UCSD-AML1 (cell line): ENCODE data around the gene PILRB.

Experiments
- DNase-seq: peaks from one replicate; lab custom pipeline; 2025; ENCODE audit not compliant: unreplicated experiment; lab: John Stamatoyannopoulos, UW

Gene PILRB

DNA sequence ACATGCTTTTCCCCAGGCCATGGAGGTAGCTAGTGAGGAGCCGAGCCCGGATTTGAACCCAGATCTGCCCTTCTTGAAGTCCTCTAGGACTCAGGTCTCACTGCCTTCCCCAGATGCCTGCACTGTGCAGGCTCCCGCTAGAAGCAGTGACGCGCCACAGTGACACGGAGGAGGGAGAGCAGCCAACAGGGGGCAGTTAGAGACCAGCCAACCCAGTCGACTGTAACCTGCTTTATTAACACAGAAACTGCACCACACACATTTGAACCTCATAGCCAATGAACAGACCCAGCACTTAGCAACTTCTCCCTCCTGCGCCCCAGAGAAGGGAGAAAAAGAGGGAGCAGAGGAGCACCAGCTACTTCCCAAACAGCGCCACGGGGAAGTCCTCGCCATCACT is 42.7 kb downstream of the PILRB start:
- DNase-seq = peak; percentile 11

DNA sequence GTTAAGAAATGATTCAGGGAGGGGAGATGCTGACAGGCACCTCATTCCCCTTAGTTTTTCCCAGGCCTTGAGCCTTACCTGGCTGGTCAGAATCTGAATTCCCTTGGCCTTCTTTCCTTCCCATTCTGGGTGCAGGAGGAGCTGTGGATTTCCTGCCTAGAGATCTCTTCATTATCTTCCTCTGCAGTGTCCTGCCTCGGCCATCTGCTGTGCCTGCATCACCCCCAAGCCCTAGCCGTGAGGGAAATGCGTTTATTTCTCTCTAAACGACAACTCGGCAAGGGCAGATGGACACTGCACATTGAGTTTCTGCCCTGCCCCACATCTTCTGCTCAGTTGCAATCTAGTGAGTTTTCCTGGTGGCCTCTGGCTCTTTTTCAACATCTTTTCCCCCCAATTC is 43.9 kb downstream of the PILRB start:
- no peak for DNase-seq

DNA sequence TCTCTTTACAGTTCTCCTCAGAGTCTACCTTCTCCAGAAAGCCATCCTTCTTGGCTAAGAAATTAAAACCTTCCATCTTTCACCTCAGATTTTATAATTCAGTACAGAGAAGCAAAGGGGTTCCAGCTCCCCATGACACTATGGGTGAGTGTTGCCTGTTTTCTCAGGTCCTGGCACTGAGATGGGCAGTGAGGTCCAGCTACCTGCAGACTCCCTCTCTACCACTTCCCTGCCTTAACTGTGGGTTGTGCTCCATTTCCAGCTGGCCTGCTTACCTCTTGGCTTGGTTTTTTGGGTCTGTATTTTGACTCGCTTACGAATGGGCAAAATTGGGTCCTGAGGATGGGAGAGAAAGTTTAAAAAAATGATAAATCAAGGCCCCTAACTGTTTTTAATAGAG is 44.3 kb downstream of the PILRB start:
- DNase-seq = no peak

DNA sequence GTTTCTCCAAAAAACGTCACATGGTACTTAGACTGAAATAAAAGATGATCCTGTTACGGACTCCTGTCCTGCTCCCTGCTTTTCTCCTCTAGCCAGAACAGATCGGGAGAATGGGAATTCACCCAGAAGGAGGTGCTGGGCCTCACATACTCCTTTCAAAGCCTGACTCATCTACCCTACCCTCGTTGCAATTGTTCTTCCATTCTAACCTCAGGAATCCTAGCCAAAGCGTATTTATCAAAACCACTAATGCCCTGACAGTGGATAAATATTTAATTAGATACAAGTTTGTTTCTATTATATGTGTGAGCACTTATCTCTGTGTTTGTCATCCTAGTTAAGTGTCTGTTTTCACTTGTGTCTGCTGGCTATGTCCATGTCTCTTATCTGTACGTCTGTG is 48.9 kb downstream of the PILRB start:
- DNase-seq = no peak

DNA sequence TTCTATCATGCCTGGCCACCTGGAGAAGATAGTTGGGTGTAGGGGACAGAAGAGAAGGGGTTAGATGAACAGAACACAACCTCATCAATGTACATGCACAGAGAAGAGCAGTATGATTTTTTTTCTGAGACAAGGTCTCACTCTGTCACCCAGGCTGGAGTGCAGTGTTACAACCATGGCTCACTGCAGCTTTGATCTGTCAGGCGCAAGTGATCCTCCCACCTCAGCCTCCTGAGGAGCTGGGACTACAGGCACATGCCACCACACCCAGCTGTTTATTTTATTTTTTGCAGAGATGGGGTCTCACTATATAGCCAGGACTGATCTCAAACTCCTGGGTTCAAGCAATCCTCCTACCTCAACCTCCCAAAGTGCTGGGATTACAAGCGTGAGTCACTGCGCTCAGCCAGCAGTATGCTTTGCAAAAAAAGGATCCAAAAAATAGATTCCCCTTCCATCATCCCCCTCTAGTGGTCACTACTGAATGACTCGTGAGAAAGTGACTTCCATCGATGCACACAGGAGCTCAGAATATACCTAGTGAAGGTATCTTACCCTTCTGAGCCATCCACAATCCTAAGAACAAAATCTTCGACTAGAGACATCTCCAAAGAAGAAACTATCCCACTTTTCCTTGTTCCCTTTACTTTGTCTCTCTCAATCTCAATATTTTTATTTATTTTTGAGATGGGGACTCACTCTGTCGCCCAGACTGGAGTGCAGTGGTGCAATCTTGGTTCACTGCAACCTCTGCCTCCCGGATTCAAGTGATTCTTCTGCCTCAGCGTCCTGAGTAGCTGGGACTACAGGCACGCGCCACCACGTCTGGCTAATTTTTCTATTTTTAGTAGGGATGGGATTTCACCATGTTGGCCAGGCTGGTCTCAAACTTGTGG is 49.6 kb downstream of the PILRB start:
- DNase-seq = no peak

DNA sequence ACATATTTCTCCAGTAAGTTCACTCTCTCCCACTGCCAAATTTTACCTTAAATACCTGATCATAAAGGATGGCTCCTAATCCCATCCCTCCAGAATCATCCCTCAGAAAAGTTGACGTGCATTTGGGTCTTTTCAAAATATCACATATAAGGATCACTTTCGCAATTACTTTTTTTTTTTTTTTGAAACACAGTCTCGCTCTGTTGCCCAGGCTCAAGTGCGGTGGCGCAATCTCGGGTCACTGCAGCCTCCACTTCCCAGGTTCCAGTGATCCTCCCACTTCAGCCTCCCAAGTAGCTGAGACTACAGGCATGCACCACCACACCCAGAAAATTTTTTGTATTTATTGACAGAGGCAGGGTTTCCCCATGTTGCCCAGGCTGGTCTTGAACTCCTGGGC is 53.2 kb downstream of the PILRB start:
- no peak for DNase-seq

DNA sequence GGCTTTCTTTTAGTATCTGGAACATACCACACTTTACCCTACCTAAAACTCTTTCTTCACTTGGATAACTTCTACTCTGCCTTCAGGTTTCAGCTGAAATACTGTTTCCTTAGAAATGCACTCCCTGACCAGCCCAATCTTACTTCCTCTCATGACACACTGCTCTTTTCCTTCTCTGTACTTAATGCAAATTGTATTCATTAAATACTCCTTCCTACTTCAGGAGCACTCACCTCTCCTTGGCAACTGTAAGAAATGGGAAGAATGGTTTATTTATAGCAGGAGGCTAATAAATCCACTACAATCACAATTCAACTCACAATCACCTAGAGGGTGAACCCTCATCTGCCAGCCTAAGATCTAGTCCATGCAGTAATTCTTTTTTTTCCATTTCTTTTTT is 55.4 kb downstream of the PILRB start:
- no peak for DNase-seq

DNA sequence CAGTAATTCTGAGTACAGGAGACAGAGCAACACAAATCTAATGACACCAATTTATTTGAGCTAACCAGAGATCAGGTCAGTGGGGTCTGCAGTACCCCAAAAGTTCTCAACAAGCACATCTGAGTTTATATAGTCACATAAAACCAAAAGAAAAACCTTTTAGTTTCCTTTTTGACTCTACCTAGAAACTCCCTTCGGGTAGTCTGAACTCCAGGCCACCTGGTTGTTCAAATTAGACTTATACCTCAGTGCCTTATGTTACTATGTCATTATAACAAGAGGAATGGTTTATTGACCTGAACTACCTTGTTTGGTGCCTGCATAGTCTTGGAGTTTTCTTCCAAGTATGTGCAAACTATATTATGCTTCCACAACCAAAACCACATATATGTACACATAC is 56.0 kb downstream of the PILRB start:
- no peak for DNase-seq

DNA sequence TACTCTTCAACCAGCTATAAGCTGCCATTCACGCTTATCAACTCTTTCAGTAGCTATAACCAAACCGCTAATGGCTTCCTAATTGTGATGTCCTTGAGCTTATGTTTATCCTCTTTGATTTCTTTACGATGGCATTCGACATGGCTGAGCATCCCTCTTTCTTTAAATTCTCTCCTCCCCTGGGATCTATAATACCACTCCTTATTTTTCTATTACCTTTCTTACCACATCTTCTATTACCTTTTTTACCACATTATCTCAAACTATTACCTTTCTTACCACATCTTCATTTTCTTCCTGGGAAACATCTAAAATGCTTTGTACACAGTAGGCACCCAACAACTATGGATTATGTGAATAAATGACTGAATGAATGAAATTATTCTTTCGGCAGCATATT is 57.5 kb downstream of the PILRB start:
- DNase-seq = no peak
